Testis (tissue), 3 donors: ENCODE data around the gene CDKL5. TPM values are rescaled to one million over a fixed set of nuclear protein-coding genes. Genes with fewer than 3 reads are reported as not detected.
A peak's percentile ranks its signal among the peaks of the same experiment; 100 is the strongest.
"Not testable (repeated sequence)": the region's sequence is repeated elsewhere in the genome, so short reads cannot be mapped to it uniquely, and the experiment has no call there.

Experiments
- DNase-seq: peaks from one replicate; pipeline ENCODE4 v3.0.0-alpha.2; 2019
- H3K27ac ChIP-seq, 2 donors: fragments of 200-600 bp; sonication (generic); one replicate each; pipeline ENCODE4 v1.5.1; 2019
- H3K27me3 ChIP-seq: fragments of 200-600 bp; sonication (generic); one replicate; pipeline ENCODE4 v1.5.1; 2019
- H3K36me3 ChIP-seq: fragments of 200-600 bp; sonication (generic); one replicate; pipeline ENCODE4 v1.5.1; 2017; ENCODE audit warnings: low read depth; ENCODE audit errors: missing control alignments
- H3K4me1 ChIP-seq: fragments of 200-600 bp; sonication (generic); one replicate; pipeline ENCODE4 v1.5.1; 2019
- H3K4me3 ChIP-seq, 2 donors: fragments of 200-600 bp; sonication (generic); one replicate each; pipeline ENCODE4 v1.5.1; 2017 to 2019
- H3K9me3 ChIP-seq: fragments of 200-600 bp; sonication (generic); one replicate; pipeline ENCODE4 v1.5.1; 2017
- CTCF ChIP-seq, 3 experiments: fragments of 450-650 bp in 2 of 3; fragments of 200-600 bp in 1 of 3; sonication (generic) in 1 of 3; IDR thresholded peaks; one replicate each; pipeline ENCODE4 v1.5.1; 2016 to 2019; ENCODE audit warnings: antibody characterized with exemption in 3 of 3, mild to moderate bottlenecking in 2 of 3, moderate library complexity in 1 of 3
- POLR2A ChIP-seq: fragments of 450-650 bp; IDR thresholded peaks from one replicate; pipeline ENCODE4 v1.6.1; 2017; ENCODE audit warnings: antibody characterized with exemption, mild to moderate bottlenecking, moderate library complexity
- WGBS, 2 donors: methylation state at CpG; one replicate each; pipeline ENCODE4 v1.1.5; 2018; 5-methylcytosine and 5-hydroxymethylcytosine counted together
- intact Hi-C: fragments of 100-400 bp; cut with DNase I; formaldehyde crosslinking; loops from one replicate; pipeline ENCODE4 v1.15.1; 2023; ENCODE audit warnings: low total_unique reads
- polyA plus RNA-seq: library from polyadenylated mRNA; stranded (reverse); fragments of 350-450 nt; fragmentation: Illumina TruSeq; extraction: RNeasy Lipid Tissue Mini Kit (QIAGEN cat#74804); gene quantifications from one replicate; pipeline ENCODE4 v1.2.3, GENCODE V29; 2014; ENCODE audit warnings: low read depth, low replicate concordance; ENCODE audit not compliant: insufficient read depth
- total RNA-seq, 2 donors: library from RNA; depleted of rRNA; stranded (reverse); fragments of >200 nt; gene quantifications; one replicate each; pipeline ENCODE4 v1.2.3, GENCODE V29; 2016

Gene CDKL5
- total and polyA plus RNA-seq, 3 donors from 2014 or later: 20.1 to 24.7 (median 21.1) TPM

DNA sequence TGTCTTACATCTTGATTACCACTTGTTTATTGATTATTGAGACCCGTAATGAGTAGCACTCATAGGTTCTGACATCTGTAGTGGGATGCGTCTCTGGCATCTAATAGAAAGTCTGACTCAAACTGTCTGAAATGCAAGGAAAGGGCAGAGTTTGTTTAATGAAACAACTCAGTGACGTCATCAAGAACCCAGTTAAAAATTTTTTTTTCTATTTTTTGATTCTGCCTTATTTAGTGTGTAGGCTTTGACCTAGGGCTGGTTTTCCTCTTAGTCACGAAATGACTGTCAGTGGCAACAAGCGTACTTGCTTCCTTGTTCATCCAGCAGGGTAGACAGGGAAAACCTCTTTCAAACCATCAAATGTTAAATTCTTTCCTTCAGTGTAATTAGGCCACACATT, 3.1 kb upstream of the CDKL5 start:
- Histone ChIP-seq H3K4me3 (no peak overlapping the region), H3K4me1 (no peaks in the 10 kb centered on the region), H3K36me3 (no peaks in the 10 kb centered on the region), H3K27ac (no peak overlapping the region), H3K9me3 (no peaks in the 10 kb centered on the region), H3K27me3 (no peaks in the 10 kb centered on the region)
- TF ChIP-seq CTCF (IDR thresholded peaks at IDR 0.05): no peak
- TF ChIP-seq POLR2A: no peak
- intact Hi-C loops: no loop called here
- DNase-seq: no peak
- 81 to 87% methylated on average over 3 to 5 of the region's 5 CpGs for WGBS, 2 donors

DNA sequence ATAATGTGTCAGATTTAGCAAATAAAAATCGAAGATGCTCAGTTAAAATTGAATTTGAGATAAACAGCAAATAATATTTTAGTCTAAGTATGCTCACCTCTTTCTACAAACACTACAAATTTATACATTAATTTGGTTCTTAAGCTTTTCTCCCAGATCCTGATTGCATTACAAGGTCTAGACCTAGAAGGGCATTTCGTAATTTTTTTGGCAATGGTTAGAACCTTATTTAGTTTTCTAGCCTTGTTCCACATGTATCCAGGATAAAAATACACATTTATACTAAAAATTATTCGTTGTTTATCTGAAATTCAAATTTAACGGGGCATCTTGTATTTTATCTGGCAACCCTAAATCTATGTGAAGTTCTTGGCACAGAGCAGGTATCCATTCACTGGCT, 2.5 kb upstream of the CDKL5 start:
- intact Hi-C loops: no loop called here
- DNase-seq: no peak
- no peak overlapping the region for H3K4me3 ChIP-seq
- no peaks in the 10 kb centered on the region for H3K27me3 ChIP-seq
- H3K36me3 ChIP-seq: no peaks in the 10 kb centered on the region
- no peak overlapping the region for H3K27ac ChIP-seq
- TF ChIP-seq POLR2A (no peak), CTCF (IDR thresholded peaks at IDR 0.05) (no peak)
- no peaks in the 10 kb centered on the region for H3K9me3 ChIP-seq
- no peaks in the 10 kb centered on the region for H3K4me1 ChIP-seq
- 87 to 90% methylated on average over 4 of the region's 4 CpGs for WGBS, 2 donors

DNA sequence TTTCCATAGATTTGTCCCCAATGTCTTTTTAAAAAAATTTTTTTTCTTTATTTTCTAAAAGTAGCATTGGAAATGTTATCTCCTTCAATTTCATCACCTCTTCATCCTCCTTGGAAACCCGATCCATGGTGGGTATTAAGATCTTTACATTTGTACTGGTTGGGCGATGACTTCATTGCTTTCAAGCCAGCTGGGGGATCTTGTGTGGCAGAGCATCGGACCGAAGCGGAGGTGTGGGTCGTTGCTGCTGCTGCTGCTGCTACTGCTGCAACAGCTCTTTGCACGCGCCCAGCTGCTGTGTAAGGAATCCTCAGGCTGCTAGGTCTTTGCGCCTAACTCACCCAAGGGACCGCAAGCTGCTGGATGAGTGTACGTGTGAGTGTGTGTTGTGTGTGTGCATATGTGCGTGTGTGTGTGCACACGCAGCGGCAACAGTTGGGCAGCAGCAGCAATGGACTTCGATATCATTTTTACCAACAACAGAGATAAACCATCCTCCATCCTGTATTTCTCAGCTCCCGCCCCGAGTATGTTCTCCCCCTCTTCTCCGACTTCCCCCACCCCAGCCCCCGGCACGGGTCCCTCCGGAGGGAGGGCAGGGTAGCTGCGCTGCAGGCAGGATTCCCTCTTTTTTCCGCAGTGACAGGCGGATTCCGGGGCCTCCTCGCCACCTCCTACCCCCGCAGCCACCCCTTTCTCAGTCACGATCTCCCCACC, 768 bp upstream of the CDKL5 start:
- no peaks in the 10 kb centered on the region for H3K9me3 ChIP-seq
- no peaks in the 10 kb centered on the region for H3K36me3 ChIP-seq
- no peaks in the 10 kb centered on the region for H3K4me1 ChIP-seq
- WGBS, 2 donors: 0 to 2% methylated on average over 9 to 17 of the region's 28 CpGs
- H3K4me3 ChIP-seq: peak overlapping the region; percentile 55 to 81
- peak; percentile 33 for DNase-seq
- no peak for TF ChIP-seq POLR2A
- TF ChIP-seq CTCF (IDR thresholded peaks at IDR 0.05): no peak
- H3K27ac ChIP-seq: no peak overlapping the region
- intact Hi-C loops: no loop called here
- no peaks in the 10 kb centered on the region for H3K27me3 ChIP-seq

DNA sequence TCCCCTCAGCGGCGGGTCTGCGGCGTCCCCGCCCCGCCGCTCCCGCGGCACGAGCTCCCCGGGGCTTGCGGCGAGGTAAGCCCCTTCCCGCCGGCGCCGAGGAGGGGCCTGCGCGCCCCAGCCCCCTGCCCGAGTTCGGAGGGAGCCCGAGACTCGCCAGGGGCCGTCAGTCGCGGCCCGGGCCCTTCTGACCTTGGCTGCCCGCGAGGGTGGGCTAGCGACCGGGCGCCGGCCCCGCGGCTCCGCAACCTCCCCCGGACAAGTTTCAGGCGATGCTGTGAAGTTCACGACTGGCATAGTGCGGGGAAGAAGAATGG, 554 bp downstream of the CDKL5 start:
- Histone ChIP-seq H3K36me3 (no peaks in the 10 kb centered on the region), H3K9me3 (no peaks in the 10 kb centered on the region), H3K4me3 (peak overlapping the region; percentile 71 to 81), H3K27ac (peak overlapping the region; percentile 73 to 77), H3K4me1 (no peaks in the 10 kb centered on the region), H3K27me3 (no peaks in the 10 kb centered on the region)
- TF ChIP-seq CTCF (IDR thresholded peaks at IDR 0.05) (no peak), POLR2A (no peak)
- no peak for DNase-seq
- WGBS, 2 donors: 2% methylated on average over 13 of the region's 40 CpGs; no CpG with 5 or more reads in 1 of the 2 donors
- intact Hi-C loops: no loop called here

DNA sequence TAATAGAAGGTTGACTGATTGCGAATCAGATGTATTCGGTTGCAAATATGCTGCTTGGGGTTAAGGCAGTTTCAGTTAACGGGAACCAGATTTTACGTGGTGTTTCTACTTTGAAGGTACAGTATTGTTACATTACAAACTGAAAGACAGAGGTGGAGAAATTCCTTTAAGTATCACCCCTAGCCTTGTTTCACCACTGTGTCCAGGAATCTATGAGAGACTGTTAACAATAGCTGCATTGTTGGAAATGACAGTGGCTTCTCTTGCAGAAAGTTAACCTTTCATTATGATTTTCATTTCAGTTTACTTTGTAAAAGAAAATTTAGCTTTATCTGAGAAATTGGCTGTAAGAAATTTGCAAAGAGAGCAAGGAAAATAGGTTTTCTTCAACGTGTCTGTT, 2.6 kb downstream of the CDKL5 start:
- no peak overlapping the region for H3K4me3 ChIP-seq
- intact Hi-C loops: no loop called here

DNA sequence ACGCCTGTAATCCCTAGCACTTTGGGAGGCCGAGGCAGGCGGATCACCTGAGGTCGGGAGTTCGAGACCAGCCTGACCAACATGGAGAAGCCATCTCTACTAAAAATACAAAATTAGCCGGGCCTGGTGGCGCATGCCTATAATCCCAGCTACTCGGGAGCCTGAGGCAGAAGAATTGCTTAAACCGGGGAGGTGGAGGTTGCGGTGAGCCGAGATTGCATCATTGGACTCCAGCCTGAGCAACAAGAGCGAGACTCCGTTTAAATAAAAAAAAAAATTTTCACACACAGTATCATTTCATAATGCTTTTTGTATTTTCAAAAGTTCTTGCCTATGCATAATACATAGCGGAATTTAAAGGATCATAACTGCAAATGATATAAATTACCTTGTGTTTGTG, 7.9 kb downstream of the CDKL5 start:
- intact Hi-C loops, H3K27ac ChIP-seq, H3K9me3 ChIP-seq, H3K36me3 ChIP-seq, H3K4me3 ChIP-seq, H3K4me1 ChIP-seq, H3K27me3 ChIP-seq, DNase-seq: not testable (repeated sequence)
- 94 to 99% methylated on average over 8 to 13 of the region's 14 CpGs for WGBS, 2 donors

More for the DNA sequence above, 2.6 kb downstream of the CDKL5 start:
- 54 to 59% methylated on average over 5 of the region's 5 CpGs for WGBS, 2 donors
- Histone ChIP-seq H3K4me1 (no peaks in the 10 kb centered on the region), H3K27me3 (no peaks in the 10 kb centered on the region), H3K27ac (no peak overlapping the region), H3K9me3 (no peaks in the 10 kb centered on the region), H3K36me3 (no peaks in the 10 kb centered on the region)
- no peak for TF ChIP-seq CTCF (IDR thresholded peaks at IDR 0.05)
- no peak for TF ChIP-seq POLR2A
- no peak for DNase-seq
